HAP-1 (cell line): ENCODE data around the gene DTL.

Source experiments
- DNase-seq, 2 experiments: peaks; one replicate each; pipeline ENCODE4 v3.0.0-alpha.2; 2016 to 2020; ENCODE audit warnings: low spot score in 2 of 2
- H3K27me3 ChIP-seq: fragments of 250-450 bp; sonication (Bioruptor Pico); 2 replicates; pipeline ENCODE4 v1.5.1; 2020; ENCODE audit warnings: low read depth, mild to moderate bottlenecking, moderate library complexity
- H3K36me3 ChIP-seq: fragments of 250-450 bp; sonication (Bioruptor Pico); replicated peaks from 2 replicates; pipeline ENCODE4 v1.5.1; 2020; ENCODE audit warnings: mild to moderate bottlenecking
- H3K4me1 ChIP-seq: fragments of 250-450 bp; sonication (Bioruptor Pico); 2 replicates; pipeline ENCODE4 v1.5.1; 2020; ENCODE audit warnings: mild to moderate bottlenecking
- H3K4me3 ChIP-seq: fragments of 250-450 bp; sonication (Bioruptor Pico); 2 replicates; pipeline ENCODE4 v1.5.1; 2020; ENCODE audit warnings: mild to moderate bottlenecking, moderate library complexity
- H3K9me3 ChIP-seq: fragments of 250-450 bp; sonication (Bioruptor Pico); 2 replicates; pipeline ENCODE4 v1.5.1; 2020; ENCODE audit warnings: mild to moderate bottlenecking, moderate library complexity
- in situ Hi-C: fragments of 300-500 bp; cut with MboI; formaldehyde crosslinking; loops from 3 replicates; pipeline ENCODE4 v1.14.3; 2020; ENCODE audit warnings: low sequenced_read_pairs, inconsistent platforms, mixed read lengths

Gene DTL

GRCh38 chr1:212082765-212083406 is 47.3 kb downstream of the DTL start:
- no peak for DNase-seq
- H3K4me1 ChIP-seq = no peaks in the 10 kb centered on the region
- no peaks in the 10 kb centered on the region for H3K27me3 ChIP-seq
- no peak overlapping the region for H3K4me3 ChIP-seq
- in situ Hi-C loops = no loop called here
- H3K9me3 ChIP-seq = no peaks in the 10 kb centered on the region
- H3K36me3 ChIP-seq = peaks cover 88% of the 10 kb centered on the region

- Histone ChIP-seq H3K36me3 (peaks cover 80% of the 10 kb centered on the region), H3K9me3 (no peaks in the 10 kb centered on the region), H3K27me3 (no peaks in the 10 kb centered on the region), H3K4me1 (no peaks in the 10 kb centered on the region), H3K4me3 (no peak overlapping the region)
- no peak for DNase-seq
- in situ Hi-C loops = no loop called here
These were observed 54.1 kb downstream of the DTL start for GRCh38 chr1:212089560-212090163.

GRCh38 chr1:212091438-212092121 is 56.0 kb downstream of the DTL start:
- in situ Hi-C loops = no loop called here
- no peaks in the 10 kb centered on the region for H3K9me3 ChIP-seq

GRCh38 chr1:212097360-212097759 is 61.8 kb downstream of the DTL start:
- no peak for DNase-seq
- Histone ChIP-seq H3K4me1 (no peaks in the 10 kb centered on the region), H3K4me3 (no peak overlapping the region), H3K27me3 (no peaks in the 10 kb centered on the region), H3K9me3 (no peaks in the 10 kb centered on the region), H3K36me3 (peaks cover 29% of the 10 kb centered on the region)
- in situ Hi-C loops = no loop called here

More at GRCh38 chr1:212091438-212092121, 56.0 kb downstream of the DTL start:
- Histone ChIP-seq H3K36me3 (peaks cover 62% of the 10 kb centered on the region), H3K4me3 (no peak overlapping the region), H3K27me3 (no peaks in the 10 kb centered on the region), H3K4me1 (no peaks in the 10 kb centered on the region)
- DNase-seq = no peak

- no peaks in the 10 kb centered on the region for H3K9me3 ChIP-seq
- no peaks in the 10 kb centered on the region for H3K27me3 ChIP-seq
- no peak overlapping the region for H3K4me3 ChIP-seq
- peaks cover 28% of the 10 kb centered on the region for H3K36me3 ChIP-seq
- DNase-seq = no peak
- no peaks in the 10 kb centered on the region for H3K4me1 ChIP-seq
- in situ Hi-C loops = no loop called here
These were observed 62.8 kb downstream of the DTL start for GRCh38 chr1:212098310-212098709.

- H3K36me3 ChIP-seq = peaks cover 30% of the 10 kb centered on the region
- in situ Hi-C loops = no loop called here
- H3K9me3 ChIP-seq = no peaks in the 10 kb centered on the region
- DNase-seq = no peak
- H3K4me3 ChIP-seq = no peak overlapping the region
- H3K4me1 ChIP-seq = peaks cover 1% of the 10 kb centered on the region; the same call in 1 of the 2 replicates
- H3K27me3 ChIP-seq = no peaks in the 10 kb centered on the region
These were observed 63.2 kb downstream of the DTL start for GRCh38 chr1:212098771-212099170.

GRCh38 chr1:212101251-212101650 is 65.7 kb downstream of the DTL start:
- in situ Hi-C loops = no loop called here
- H3K9me3 ChIP-seq = no peaks in the 10 kb centered on the region
- H3K36me3 ChIP-seq = peaks cover 30% of the 10 kb centered on the region
- H3K27me3 ChIP-seq = no peaks in the 10 kb centered on the region
- H3K4me1 ChIP-seq = peaks cover 17% of the 10 kb centered on the region
- H3K4me3 ChIP-seq = no peak overlapping the region
- no peak for DNase-seq

GRCh38 chr1:212101735-212102134 is 66.2 kb downstream of the DTL start:
- Histone ChIP-seq H3K9me3 (no peaks in the 10 kb centered on the region), H3K4me3 (no peak overlapping the region), H3K4me1 (peaks cover 19% of the 10 kb centered on the region), H3K36me3 (peaks cover 33% of the 10 kb centered on the region), H3K27me3 (no peaks in the 10 kb centered on the region)
- no peak for DNase-seq
- in situ Hi-C loops = no loop called here

GRCh38 chr1:212104586-212105325 is 69.2 kb downstream of the DTL start:
- DNase-seq = peak in 1 of 2 experiments; percentile 58
- no peaks in the 10 kb centered on the region for H3K27me3 ChIP-seq
- in situ Hi-C loops = no loop called here
- no peak overlapping the region for H3K4me3 ChIP-seq
- H3K9me3 ChIP-seq = no peaks in the 10 kb centered on the region
- H3K36me3 ChIP-seq = peaks cover 44% of the 10 kb centered on the region
- peaks cover 19% of the 10 kb centered on the region for H3K4me1 ChIP-seq

GRCh38 chr1:212106286-212106792 is 70.8 kb downstream of the DTL start:
- H3K4me3 ChIP-seq = no peak overlapping the region
- peaks cover 19% of the 10 kb centered on the region for H3K4me1 ChIP-seq
- DNase-seq = no peak
- in situ Hi-C loops = no loop called here
- H3K36me3 ChIP-seq = peaks cover 38% of the 10 kb centered on the region
- no peaks in the 10 kb centered on the region for H3K9me3 ChIP-seq
- H3K27me3 ChIP-seq = no peaks in the 10 kb centered on the region

GRCh38 chr1:212107481-212107880 is 71.9 kb downstream of the DTL start:
- no peaks in the 10 kb centered on the region for H3K9me3 ChIP-seq
- in situ Hi-C loops = no loop called here
- no peak for DNase-seq
- H3K4me1 ChIP-seq = peaks cover 19% of the 10 kb centered on the region
- H3K27me3 ChIP-seq = no peaks in the 10 kb centered on the region
- H3K4me3 ChIP-seq = no peak overlapping the region
- peaks cover 34% of the 10 kb centered on the region for H3K36me3 ChIP-seq

DNA sequence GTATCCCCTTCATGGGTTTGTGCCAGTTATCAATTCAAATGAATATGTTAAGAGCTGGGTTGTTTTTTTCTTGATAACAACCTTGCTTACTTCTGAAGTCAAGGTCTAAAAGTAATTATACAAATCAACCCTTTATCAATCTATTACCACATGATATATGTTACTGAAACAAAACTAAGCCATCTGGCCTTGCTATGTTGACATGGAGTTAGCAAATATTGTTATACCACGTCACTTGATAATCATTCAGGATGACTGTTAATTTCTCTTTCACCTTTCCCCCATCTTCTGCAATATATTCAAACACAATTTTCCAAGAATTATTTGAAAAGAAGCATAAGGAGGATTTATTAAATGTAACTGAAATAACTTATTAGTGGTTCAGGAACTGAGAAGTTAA is 72.6 kb downstream of the DTL start:
- peaks cover 30% of the 10 kb centered on the region for H3K36me3 ChIP-seq
- H3K4me3 ChIP-seq = no peak overlapping the region
- H3K27me3 ChIP-seq = no peaks in the 10 kb centered on the region
- peaks cover 19% of the 10 kb centered on the region for H3K4me1 ChIP-seq
- DNase-seq = no peak
- in situ Hi-C loops = no loop called here
- H3K9me3 ChIP-seq = no peaks in the 10 kb centered on the region

GRCh38 chr1:212108981-212109380 is 73.4 kb downstream of the DTL start:
- no peaks in the 10 kb centered on the region for H3K27me3 ChIP-seq
- no peak for DNase-seq
- in situ Hi-C loops = no loop called here
- peaks cover 16% of the 10 kb centered on the region for H3K4me1 ChIP-seq
- peaks cover 27% of the 10 kb centered on the region for H3K36me3 ChIP-seq
- H3K9me3 ChIP-seq = no peaks in the 10 kb centered on the region
- no peak overlapping the region for H3K4me3 ChIP-seq
